K562 (cell line): ENCODE results near the gene CTNNBL1. TPM values are rescaled to one million over a fixed set of nuclear protein-coding genes. Genes with fewer than 3 reads are reported as not detected.

Experiments
- ATAC-seq: fragments of 200-7000 bp; cut with Tn5 transposase; 3 replicates; pipeline ENCODE4 v1.9.1; 2020; ENCODE audit warnings: moderate library complexity
- BruUV-seq: library from RNA; stranded (reverse); fragments of 400-500 nt; replicated peaks from 2 replicates; lab custom pipeline; 2021; lab: Mats Ljungman, UMichigan
- CTCF ChIA-PET: fragments of 300-600 bp; formaldehyde crosslinking; extraction: SDS; loops from one replicate; lab custom pipeline; 2021; ENCODE audit warnings: low intra/inter-chr PET ratio; lab: Yijun Ruan, JAX
- POLR2A ChIA-PET: fragments of 300-600, 350-650 bp; sonication (Branson Sonifier 250); formaldehyde crosslinking; extraction: SDS; loops from one replicate; lab custom pipeline; 2021; ENCODE audit warnings: antibody characterized with exemption, inconsistent platforms; lab: Yijun Ruan, JAX
- DNase-seq, 4 experiments: peaks; one replicate each; pipeline versions ENCODE4 v3.0.0 to v3.0.0-alpha.2; 2011 to 2018; ENCODE audit warnings: low spot score in 3 of 4, mixed read lengths in 3 of 4; ENCODE audit errors: extremely low read depth in 1 of 4
- FAIRE-seq: peaks from 2 replicates; lab custom pipeline; 2011; peaks lifted over from hg19 to GRCh38; lab: Jason Lieb, UNC
- H2AFZ ChIP-seq: 2 replicates; pipeline ENCODE4 v1.6.0; 2011; ENCODE audit warnings: low read depth, low read length, control low read depth, inconsistent platforms
- H3K27ac ChIP-seq: fragments of 200-600 bp; 3 replicates; pipeline ENCODE4 v1.8.0; 2011; ENCODE audit warnings: low read depth, mild to moderate bottlenecking, control low read depth, inconsistent platforms, low read length, moderate library complexity, mixed read lengths; ENCODE audit errors: extremely low read depth
- H3K27me3 ChIP-seq, 2 experiments: fragments of 300-600 bp in 1 of 2; 2 replicates in 1 of 2; 3 replicates in 1 of 2; pipeline versions ENCODE4 v1.6.0 to v1.8.0; 2011; ENCODE audit warnings: inconsistent platforms in 2 of 2, low read length in 2 of 2, mild to moderate bottlenecking in 1 of 2, mixed read lengths in 1 of 2, moderate library complexity in 1 of 2; ENCODE audit not compliant: control insufficient read depth in 2 of 2, insufficient read depth in 2 of 2
- H3K36me3 ChIP-seq: fragments of 300-600 bp; 3 replicates; pipeline ENCODE4 v1.8.0; 2011; ENCODE audit warnings: mild to moderate bottlenecking, low read length, inconsistent platforms; ENCODE audit not compliant: control insufficient read depth, insufficient read depth
- H3K4me1 ChIP-seq, 2 experiments: fragments of 200-600 bp in 1 of 2; replicated peaks in 1 of 2; 2 replicates in 1 of 2; 3 replicates in 1 of 2; pipeline versions ENCODE4 v1.5.1 to v1.8.0; 2011; ENCODE audit warnings: inconsistent platforms in 2 of 2, low read length in 2 of 2, mild to moderate bottlenecking in 1 of 2, mixed read lengths in 1 of 2, moderate library complexity in 1 of 2; ENCODE audit not compliant: control insufficient read depth in 2 of 2, insufficient read depth in 2 of 2
- H3K4me2 ChIP-seq: 2 replicates; pipeline ENCODE4 v1.6.1; 2011; ENCODE audit warnings: low read length, control low read depth, inconsistent platforms, mixed read lengths; ENCODE audit not compliant: insufficient read depth
- H3K4me3 ChIP-seq: fragments of 200-600 bp; sonication (generic), shearing (Covaris generic); 2 replicates; pipeline ENCODE4 v1.5.1; 2016; ENCODE audit warnings: control low read depth, inconsistent platforms
- H3K79me2 ChIP-seq: fragments of 200-600 bp; 3 replicates; pipeline ENCODE4 v1.8.0; 2011; ENCODE audit warnings: low read length, inconsistent platforms; ENCODE audit not compliant: control insufficient read depth, insufficient read depth
- H3K9ac ChIP-seq, 2 experiments: 2 replicates each; pipeline versions ENCODE4 v1.6.0 to v1.6.1; 2011; ENCODE audit warnings: low read depth in 2 of 2, low read length in 2 of 2, control low read depth in 1 of 2, inconsistent platforms in 1 of 2, mild to moderate bottlenecking in 1 of 2, mixed read lengths in 1 of 2; ENCODE audit not compliant: insufficient read depth in 1 of 2
- H3K9me1 ChIP-seq: one replicate; pipeline ENCODE4 v1.6.0; 2011; ENCODE audit warnings: inconsistent platforms, mild to moderate bottlenecking, low read length, moderate library complexity; ENCODE audit not compliant: control insufficient read depth, insufficient read depth
- H3K9me3 ChIP-seq: replicated peaks from 2 replicates; pipeline ENCODE4 v1.5.1; 2011; ENCODE audit warnings: low read depth, low read length, inconsistent platforms; ENCODE audit not compliant: control insufficient read depth, insufficient read depth
- H4K20me1 ChIP-seq: replicated peaks from 2 replicates; pipeline ENCODE4 v1.6.1; 2011; ENCODE audit warnings: low read length, inconsistent platforms, mixed read lengths; ENCODE audit not compliant: control insufficient read depth, insufficient read depth
- HMGN3 ChIP-seq: IDR thresholded peaks from 2 replicates; pipeline ENCODE4 v1.6.1; 2011; ENCODE audit warnings: borderline replicate concordance, low read depth, mild to moderate bottlenecking, mixed read lengths, low read length; ENCODE audit not compliant: insufficient read length; ENCODE audit errors: extremely low read depth
- PHF8 ChIP-seq: fragments of 200-600 bp; sonication (generic); IDR thresholded peaks from 2 replicates; pipeline ENCODE4 v1.6.1; 2012; ENCODE audit warnings: mixed run types, mild to moderate bottlenecking, inconsistent platforms, low read length, moderate library complexity, borderline replicate concordance
- PHTF2 ChIP-seq: fragments of 250-450 bp; sonication (Bioruptor Pico); IDR thresholded peaks from 2 replicates; pipeline ENCODE4 v1.5.0; 2021; ENCODE audit warnings: mild to moderate bottlenecking
- RREB1 ChIP-seq: fragments of 250-450 bp; sonication (Bioruptor Pico); IDR thresholded peaks from 2 replicates; pipeline ENCODE4 v1.4.0; 2020
- SMARCB1 ChIP-seq: IDR thresholded peaks from 2 replicates; pipeline ENCODE4 v1.6.1; 2011; ENCODE audit warnings: improper control_type of control experiment, low read depth; ENCODE audit not compliant: insufficient read length
- STAT5A ChIP-seq: IDR thresholded peaks from 2 replicates; pipeline ENCODE4 v1.6.1; 2012; ENCODE audit warnings: low read length, inconsistent platforms, borderline replicate concordance
- ZNF175 ChIP-seq: fragments of 200-800 bp; sonication (Bioruptor generic); IDR thresholded peaks from 2 replicates; pipeline ENCODE4 v1.6.1; 2016; ENCODE audit warnings: low read depth, mild to moderate bottlenecking, missing genetic modification characterization, missing compliant biosample characterization
- ZNF23 ChIP-seq: fragments of 250-450 bp; sonication (Bioruptor Pico); IDR thresholded peaks from 2 replicates; pipeline ENCODE4 v1.4.0; 2020; ENCODE audit warnings: mild to moderate bottlenecking
- ZNF3 ChIP-seq: fragments of 250-450 bp; sonication (Bioruptor Pico); IDR thresholded peaks from 2 replicates; pipeline ENCODE4 v1.5.0; 2021; ENCODE audit warnings: mild to moderate bottlenecking, moderate library complexity
- ZNF717 ChIP-seq: fragments of 250-450 bp; sonication (Bioruptor Pico); IDR thresholded peaks from 2 replicates; pipeline ENCODE4 v1.5.0; 2021
- ZNF785 ChIP-seq: fragments of 250-450 bp; sonication (Bioruptor Pico); IDR thresholded peaks from 2 replicates; pipeline ENCODE4 v1.4.0; 2020; ENCODE audit warnings: mild to moderate bottlenecking
- WGBS: fragments of 100-300 bp; shearing (Covaris generic); methylation state at CpG from one replicate; pipeline ENCODE4 v1.1.6; 2016; ENCODE audit warnings: low coverage, mixed read lengths; ENCODE audit not compliant: insufficient coverage; ENCODE audit errors: missing lambda C conversion rate; 5-methylcytosine and 5-hydroxymethylcytosine counted together
- in situ Hi-C: fragments of 300-500 bp; cut with MboI; formaldehyde crosslinking; loops from 4 replicates; pipeline ENCODE4 v1.15.0; 2018; ENCODE audit warnings: inconsistent platforms, mixed read lengths
- intact Hi-C: fragments of 100-400 bp; cut with micrococcal nuclease; formaldehyde crosslinking; loops from 2 replicates; pipeline ENCODE4 v1.14.2; 2022
- polyA plus RNA-seq, 8 experiments: library from polyadenylated mRNA; depleted of rRNA in 4 of 8; stranded (reverse) in 5 of 8; unstranded in 3 of 8; fragments of >200 nt; fragmentation: Nextera tagmentation in 2 of 8; fragmentation: Illumina TruSeq in 1 of 8; extraction: Ambion mirVana in 2 of 8; extraction: Trizol in 1 of 8; gene quantifications; 2 replicates each; pipeline versions ENCODE4 v1.2.1 to v1.2.3, GENCODE V29; 2011 to 2014; ENCODE audit warnings: inconsistent platforms in 1 of 8, missing spikeins in 1 of 8
- total RNA-seq, 7 experiments: library from RNA; depleted of rRNA in 6 of 7; stranded (reverse); fragments of >200 nt in 6 of 7; fragmentation: Illumina TruSeq in 2 of 7; extraction: Trizol in 2 of 7; gene quantifications; 2 replicates each; pipeline versions ENCODE4 v1.2.1 to v1.2.3, GENCODE V29; 2011 to 2021; ENCODE audit warnings: low replicate concordance in 1 of 7
- TF ChIP-seq, protein P1 (sequence below): sonication (generic); formaldehyde crosslinking; IDR thresholded peaks from 2 replicates; pipeline ENCODE4 v1.9.0; 2022; ENCODE audit warnings: mild to moderate bottlenecking, missing genetic modification reagents
- TF ChIP-seq, protein P2 (sequence below): fragments of 250-450 bp; sonication (Bioruptor Pico); IDR thresholded peaks from 2 replicates; pipeline ENCODE4 v1.4.0; 2020; ENCODE audit warnings: mild to moderate bottlenecking

Gene CTNNBL1
- total and polyA plus RNA-seq, 9 of the 15 experiments (the other 6 are each of a cell fraction or from before 2014, with no cell fraction given) = 32.4 to 85.6 (median 43.6) TPM

GRCh38 chr20:37850724-37851355, 157.0 kb downstream of the CTNNBL1 start:
- CTCF ChIA-PET = interaction anchor here (0.6 kb wide), 2 partner anchors 101 to 281 kb away, joined by 3 read pairs; no protein-coding TSS in a partner anchor
- in situ Hi-C loops = no loop called here
- no peak for TF ChIP-seq ZNF23
- no peak for TF ChIP-seq PHTF2 (CRISPR knock-in tag)
- TF ChIP-seq RREB1 (CRISPR knock-in tag) = no peak
- TF ChIP-seq HMGN3 = peak; percentile 85
- peak; percentile 93 for TF ChIP-seq ZNF175
- no peak for TF ChIP-seq ZNF785 (CRISPR knock-in tag)
- no peak for TF ChIP-seq PHF8
- no peak for TF ChIP-seq ZNF3 (CRISPR knock-in tag)
- TF ChIP-seq, protein P1, sequence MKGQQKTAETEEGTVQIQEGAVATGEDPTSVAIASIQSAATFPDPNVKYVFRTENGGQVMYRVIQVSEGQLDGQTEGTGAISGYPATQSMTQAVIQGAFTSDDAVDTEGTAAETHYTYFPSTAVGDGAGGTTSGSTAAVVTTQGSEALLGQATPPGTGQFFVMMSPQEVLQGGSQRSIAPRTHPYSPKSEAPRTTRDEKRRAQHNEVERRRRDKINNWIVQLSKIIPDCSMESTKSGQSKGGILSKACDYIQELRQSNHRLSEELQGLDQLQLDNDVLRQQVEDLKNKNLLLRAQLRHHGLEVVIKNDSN (CRISPR knock-in tag) = no peak
- TF ChIP-seq, protein P2, sequence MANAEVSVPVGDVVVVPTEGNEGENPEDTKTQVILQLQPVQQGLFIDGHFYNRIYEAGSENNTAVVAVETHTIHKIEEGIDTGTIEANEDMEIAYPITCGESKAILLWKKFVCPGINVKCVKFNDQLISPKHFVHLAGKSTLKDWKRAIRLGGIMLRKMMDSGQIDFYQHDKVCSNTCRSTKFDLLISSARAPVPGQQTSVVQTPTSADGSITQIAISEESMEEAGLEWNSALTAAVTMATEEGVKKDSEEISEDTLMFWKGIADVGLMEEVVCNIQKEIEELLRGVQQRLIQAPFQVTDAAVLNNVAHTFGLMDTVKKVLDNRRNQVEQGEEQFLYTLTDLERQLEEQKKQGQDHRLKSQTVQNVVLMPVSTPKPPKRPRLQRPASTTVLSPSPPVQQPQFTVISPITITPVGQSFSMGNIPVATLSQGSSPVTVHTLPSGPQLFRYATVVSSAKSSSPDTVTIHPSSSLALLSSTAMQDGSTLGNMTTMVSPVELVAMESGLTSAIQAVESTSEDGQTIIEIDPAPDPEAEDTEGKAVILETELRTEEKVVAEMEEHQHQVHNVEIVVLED (CRISPR knock-in tag) = no peak
- TF ChIP-seq SMARCB1 = no peak
- TF ChIP-seq STAT5A = peak; percentile 95
- no peak for TF ChIP-seq ZNF717 (CRISPR knock-in tag)

More at GRCh38 chr20:37850724-37851355, 157.0 kb downstream of the CTNNBL1 start:
- Histone ChIP-seq H3K4me3 (no peak overlapping the region), H3K4me1 (peaks cover 16 to 30% of the 10 kb centered on the region in 2 experiments; a peak in 4 of 5 replicates), H3K79me2 (no peaks in the 10 kb centered on the region), H3K9me3 (no peaks in the 10 kb centered on the region), H3K36me3 (peaks cover 13% of the 10 kb centered on the region; the same call in 2 of the 3 replicates), H3K9me1 (peaks cover 4% of the 10 kb centered on the region), H3K27me3 (no peaks in the 10 kb centered on the region), H3K27ac (peak overlapping the region; percentile 49), H3K9ac (no peak overlapping the region), H3K4me2 (peak overlapping the region; percentile 62; the same call in 1 of the 2 replicates), H2AFZ (no peak overlapping the region), H4K20me1 (no peaks in the 10 kb centered on the region)
- POLR2A ChIA-PET = interaction anchor here (0.7 to 1.0 kb wide), 4 partner anchors 32 to 257 kb away, joined by 3 read pairs; no protein-coding TSS in a partner anchor
- 9% methylated on average over 10 of the region's 10 CpGs for WGBS
- intact Hi-C loops = loop anchor here (1.0 kb wide), 1 partner anchor 18 kb away; no protein-coding TSS in a partner anchor
- BruUV-seq = no TSS peak
- peak; percentile 96 for ATAC-seq
- FAIRE-seq = peak; percentile 99
- DNase-seq = peak; percentile 42 to 94 (median 68)
